ENCODE results near the gene CAP2.

GRCh38 chr6:17367868-17368267, 25.5 kb upstream of the CAP2 start:
- no peak for TF ChIP-seq POLR2AphosphoS5 (IDR thresholded peaks at IDR 0.05; ENCODE audit: low read depth, low read length)
- no peak for TF ChIP-seq TAF1 (IDR thresholded peaks at IDR 0.05; ENCODE audit: borderline replicate concordance, insufficient read depth, low read length)
